Fibroblast of lung (primary cell): ENCODE results near the gene MACO1. TPM values are rescaled to one million over a fixed set of nuclear protein-coding genes. Genes with fewer than 3 reads are reported as not detected.

Experiments used
- DNase-seq, 2 donors: peaks; one replicate each; pipeline versions ENCODE4 v3.0.0 to v3.0.0-alpha.2; 2010; ENCODE audit warnings: low read depth in 2 of 2
- H2AFZ ChIP-seq: 2 replicates; pipeline ENCODE4 v1.5.1; 2012; ENCODE audit warnings: low read length, control low read depth, inconsistent platforms
- H3K27ac ChIP-seq: 2 replicates; pipeline ENCODE4 v1.5.1; 2011; ENCODE audit warnings: low read length, control low read depth; ENCODE audit not compliant: insufficient read depth
- H3K27me3 ChIP-seq: 2 replicates; pipeline ENCODE4 v1.5.1; 2011; ENCODE audit warnings: mild to moderate bottlenecking, low read length; ENCODE audit not compliant: control insufficient read depth, insufficient read depth
- H3K36me3 ChIP-seq: 2 replicates; pipeline ENCODE4 v1.5.1; 2011; ENCODE audit warnings: low read length; ENCODE audit not compliant: control insufficient read depth, insufficient read depth
- H3K4me1 ChIP-seq: 2 replicates; pipeline ENCODE4 v1.5.1; 2011; ENCODE audit warnings: low read length; ENCODE audit not compliant: control insufficient read depth, insufficient read depth; ENCODE audit errors: extremely low read depth
- H3K4me2 ChIP-seq: 2 replicates; pipeline ENCODE4 v1.5.1; 2011; ENCODE audit warnings: low read length, control low read depth; ENCODE audit not compliant: insufficient read depth; ENCODE audit errors: extremely low read depth
- H3K4me3 ChIP-seq, 4 experiments: fragments of 200-600 bp in 1 of 4; sonication (generic) in 1 of 4; replicated peaks in 1 of 4; 2 replicates each; pipeline ENCODE4 v1.5.1; 2011 to 2016; ENCODE audit warnings: low read length in 4 of 4, low read depth in 3 of 4, mild to moderate bottlenecking in 3 of 4, control low read depth in 2 of 4, inconsistent platforms in 1 of 4, mixed read lengths in 1 of 4; ENCODE audit not compliant: insufficient read depth in 1 of 4; ENCODE audit errors: control extremely low read depth in 1 of 4
- H3K79me2 ChIP-seq: 2 replicates; pipeline ENCODE4 v1.5.1; 2012; ENCODE audit warnings: mild to moderate bottlenecking, low read length, inconsistent platforms; ENCODE audit not compliant: control insufficient read depth, insufficient read depth
- H3K9ac ChIP-seq: 2 replicates; pipeline ENCODE4 v1.5.1; 2011; ENCODE audit warnings: mild to moderate bottlenecking, low read length, control low read depth; ENCODE audit not compliant: insufficient read depth
- H3K9me3 ChIP-seq: 2 replicates; pipeline ENCODE4 v1.5.1; 2012; ENCODE audit warnings: low read depth, low read length; ENCODE audit not compliant: control insufficient read depth, insufficient read depth
- H4K20me1 ChIP-seq: 2 replicates; pipeline ENCODE4 v1.5.1; 2011; ENCODE audit warnings: low read length; ENCODE audit not compliant: control insufficient read depth, insufficient read depth; ENCODE audit errors: extremely low read depth
- EZH2 ChIP-seq: IDR thresholded peaks from 2 replicates; pipeline ENCODE4 v1.5.1; 2012; ENCODE audit warnings: low read length, control low read depth, mild to moderate bottlenecking; ENCODE audit errors: missing control alignments
- polyA plus RNA-seq, 2 donors: library from polyadenylated mRNA; depleted of rRNA in 1 of 2; stranded (reverse) in 1 of 2; unstranded in 1 of 2; fragments of >200 nt; gene quantifications; 2 replicates each; pipeline ENCODE4 v1.2.1, GENCODE V29; 2011 to 2012; ENCODE audit warnings: missing spikeins in 1 of 2
- total RNA-seq: library from RNA; depleted of rRNA; stranded (reverse); fragments of >200 nt; gene quantifications from 2 replicates; pipeline ENCODE4 v1.2.1, GENCODE V29; 2014
- TF ChIP-seq, protein P1 (sequence below), 2 donors: IDR thresholded peaks in 1 of 2; conservative IDR thresholded peaks in 1 of 2; 1 replicate in 1 of 2; 2 replicates in 1 of 2; pipeline ENCODE4 v1.5.1; 2011 to 2012; ENCODE audit warnings: low read length in 2 of 2, control low read depth in 1 of 2, inconsistent platforms in 1 of 2, low read depth in 1 of 2, mild to moderate bottlenecking in 1 of 2

MACO1 gene
- total and polyA plus RNA-seq, 2 donors (not counting 1 experiment from before 2014, with no cell fraction given), result 14.2 to 17.5 TPM

DNA sequence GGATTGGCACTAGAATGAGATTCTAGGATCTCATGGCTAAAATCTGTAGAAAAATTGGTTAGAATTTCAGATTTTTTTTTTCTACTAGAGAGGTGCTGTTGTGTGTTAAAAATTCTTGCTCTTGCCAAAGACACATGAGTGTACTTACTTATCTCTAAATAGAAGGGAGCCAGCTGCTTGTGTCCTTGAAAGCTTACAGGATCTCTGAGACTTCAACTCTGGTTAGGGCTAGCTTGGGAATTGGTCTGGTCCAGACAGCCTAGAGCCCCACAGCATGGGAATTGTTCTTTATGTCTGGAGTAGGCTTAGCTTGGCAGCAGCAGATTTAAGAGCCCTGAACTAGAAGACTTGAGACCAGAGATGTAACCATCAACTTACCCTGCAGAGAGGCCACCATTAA, 37.3 kb downstream of the MACO1 start:
- no peak overlapping the region for H3K4me2 ChIP-seq
- peak; percentile 44 to 49 for DNase-seq
- H3K27me3 ChIP-seq, result no peaks in the 10 kb centered on the region

DNA sequence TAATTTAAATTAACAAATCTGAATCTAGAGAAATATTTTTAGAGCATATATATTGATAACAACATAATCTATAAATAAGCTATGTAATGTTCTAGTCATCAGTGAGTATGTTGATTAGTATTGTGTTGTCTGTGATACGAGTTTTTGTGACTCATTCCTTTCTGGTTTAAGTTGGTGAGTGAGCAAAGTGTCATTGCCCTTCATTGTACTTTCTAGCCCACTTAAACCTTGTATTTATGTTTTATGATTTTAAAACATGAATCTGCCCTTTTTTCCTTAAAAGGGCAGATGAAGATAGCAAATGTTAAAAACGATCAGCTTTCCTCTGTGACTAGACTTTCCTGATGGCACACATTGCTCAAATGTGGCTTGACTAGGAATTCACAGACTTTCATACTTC, 38.5 kb downstream of the MACO1 start:
- Histone ChIP-seq H3K9me3 (no peaks in the 10 kb centered on the region), H2AFZ (no peak overlapping the region), H3K27me3 (no peaks in the 10 kb centered on the region), H3K4me2 (no peak overlapping the region), H3K79me2 (no peaks in the 10 kb centered on the region), H4K20me1 (no peaks in the 10 kb centered on the region), H3K4me1 (no peaks in the 10 kb centered on the region), H3K27ac (no peak overlapping the region), H3K4me3 (no peak overlapping the region), H3K9ac (no peak overlapping the region), H3K36me3 (no peaks in the 10 kb centered on the region)
- TF ChIP-seq, protein P1, sequence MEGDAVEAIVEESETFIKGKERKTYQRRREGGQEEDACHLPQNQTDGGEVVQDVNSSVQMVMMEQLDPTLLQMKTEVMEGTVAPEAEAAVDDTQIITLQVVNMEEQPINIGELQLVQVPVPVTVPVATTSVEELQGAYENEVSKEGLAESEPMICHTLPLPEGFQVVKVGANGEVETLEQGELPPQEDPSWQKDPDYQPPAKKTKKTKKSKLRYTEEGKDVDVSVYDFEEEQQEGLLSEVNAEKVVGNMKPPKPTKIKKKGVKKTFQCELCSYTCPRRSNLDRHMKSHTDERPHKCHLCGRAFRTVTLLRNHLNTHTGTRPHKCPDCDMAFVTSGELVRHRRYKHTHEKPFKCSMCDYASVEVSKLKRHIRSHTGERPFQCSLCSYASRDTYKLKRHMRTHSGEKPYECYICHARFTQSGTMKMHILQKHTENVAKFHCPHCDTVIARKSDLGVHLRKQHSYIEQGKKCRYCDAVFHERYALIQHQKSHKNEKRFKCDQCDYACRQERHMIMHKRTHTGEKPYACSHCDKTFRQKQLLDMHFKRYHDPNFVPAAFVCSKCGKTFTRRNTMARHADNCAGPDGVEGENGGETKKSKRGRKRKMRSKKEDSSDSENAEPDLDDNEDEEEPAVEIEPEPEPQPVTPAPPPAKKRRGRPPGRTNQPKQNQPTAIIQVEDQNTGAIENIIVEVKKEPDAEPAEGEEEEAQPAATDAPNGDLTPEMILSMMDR (conservative IDR thresholded peaks at IDR 0.05 in 1 of 2, IDR thresholded peaks at IDR 0.05 in 1 of 2; ENCODE audit: low read depth in 1 of 2, low read length in 2 of 2), result no peak
- TF ChIP-seq EZH2, result no peak
- peak; percentile 27 to 71 for DNase-seq

More for the DNA sequence above, 37.3 kb downstream of the MACO1 start:
- Histone ChIP-seq H4K20me1 (no peaks in the 10 kb centered on the region), H3K79me2 (no peaks in the 10 kb centered on the region), H3K36me3 (no peaks in the 10 kb centered on the region), H3K27ac (no peak overlapping the region), H3K4me3 (no peak overlapping the region), H3K9ac (no peak overlapping the region), H3K4me1 (no peaks in the 10 kb centered on the region), H2AFZ (no peak overlapping the region), H3K9me3 (no peaks in the 10 kb centered on the region)
- TF ChIP-seq, protein P1 (conservative IDR thresholded peaks at IDR 0.05 in 1 of 2, IDR thresholded peaks at IDR 0.05 in 1 of 2; ENCODE audit: low read depth in 1 of 2, low read length in 2 of 2), result no peak
- TF ChIP-seq EZH2, result no peak

- TF ChIP-seq EZH2, result no peak
- TF ChIP-seq, protein P1 (conservative IDR thresholded peaks at IDR 0.05 in 1 of 2, IDR thresholded peaks at IDR 0.05 in 1 of 2; ENCODE audit: low read depth in 1 of 2, low read length in 2 of 2), result no peak
- no peak overlapping the region for H3K27ac ChIP-seq
- no peaks in the 10 kb centered on the region for H3K27me3 ChIP-seq
- no peak for DNase-seq
- H4K20me1 ChIP-seq, result no peaks in the 10 kb centered on the region
- H3K4me1 ChIP-seq, result no peaks in the 10 kb centered on the region
- no peaks in the 10 kb centered on the region for H3K79me2 ChIP-seq
- no peak overlapping the region for H3K4me3 ChIP-seq
- H3K4me2 ChIP-seq, result no peak overlapping the region
- no peak overlapping the region for H3K9ac ChIP-seq
- no peaks in the 10 kb centered on the region for H3K9me3 ChIP-seq
- H3K36me3 ChIP-seq, result no peaks in the 10 kb centered on the region
- no peak overlapping the region for H2AFZ ChIP-seq
These were observed 41.8 kb downstream of the MACO1 start for GRCh38 chr1:25472471-25472870.
